GM13976 (cell line): ENCODE measurements around the gene CEP55.

ENCODE experiments used
- DNase-seq: peaks from one replicate; pipeline ENCODE4 v3.0.0; 2012; ENCODE audit warnings: low spot score
- CTCF ChIP-seq: IDR thresholded peaks from 2 replicates; pipeline ENCODE4 v1.5.1; 2012; ENCODE audit warnings: borderline replicate concordance, mild to moderate bottlenecking; ENCODE audit not compliant: insufficient read depth; ENCODE audit errors: extremely low read depth, missing control alignments, control extremely low read depth
- in situ Hi-C: fragments of 300-500 bp; cut with MboI; formaldehyde crosslinking; loops from one replicate; pipeline ENCODE4 v1.12.0; 2022; ENCODE audit warnings: low sequenced_read_pairs, mixed read lengths, inconsistent platforms; ENCODE audit not compliant: unreplicated experiment

The CEP55 gene

GRCh38 chr10:93475871-93476270, 20.5 kb upstream of the CEP55 start:
- TF ChIP-seq CTCF: no peak
- in situ Hi-C loops: no loop called here
- no peak for DNase-seq

- no peak for TF ChIP-seq CTCF
- in situ Hi-C loops: no loop called here
- DNase-seq: no peak
These were observed 19.7 kb upstream of the CEP55 start for GRCh38 chr10:93476756-93477155.

- no peak for DNase-seq
- TF ChIP-seq CTCF: no peak
- in situ Hi-C loops: no loop called here
These were observed 17.5 kb upstream of the CEP55 start for GRCh38 chr10:93478873-93479272.

- DNase-seq: no peak
- no peak for TF ChIP-seq CTCF
- in situ Hi-C loops: loop anchor here (10.0 kb wide), 1 partner anchor 97 kb away; no protein-coding TSS in a partner anchor
These were observed 14.7 kb upstream of the CEP55 start for GRCh38 chr10:93481637-93482144.

GRCh38 chr10:93482145-93482834, 14.1 kb upstream of the CEP55 start, which contains the start of gene MYOF:
Gene MYOF (minus strand): TSS chr10:93482334. CDS start chr10:93482194, 140 bp downstream.
- TF ChIP-seq CTCF: peak; percentile 64
- DNase-seq: peak; percentile 71
- in situ Hi-C loops: loop anchor here (10.0 kb wide), 1 partner anchor 97 kb away; no protein-coding TSS in a partner anchor

- DNase-seq: no peak
- TF ChIP-seq CTCF: no peak
- in situ Hi-C loops: loop anchor here (10.0 kb wide), 1 partner anchor 101 kb away; no protein-coding TSS in a partner anchor
These were observed 10.7 kb upstream of the CEP55 start for GRCh38 chr10:93485690-93486089.
